Measurements from ENCODE around the gene MATN4. TPM values are rescaled to one million over a fixed set of nuclear protein-coding genes. Genes with fewer than 3 reads are reported as not detected.

The MATN4 gene
- total and polyA plus RNA-seq, 2 of the 4 experiments (the other 2 are of a cell fraction) = 0.12 TPM; not detected in 1

DNA sequence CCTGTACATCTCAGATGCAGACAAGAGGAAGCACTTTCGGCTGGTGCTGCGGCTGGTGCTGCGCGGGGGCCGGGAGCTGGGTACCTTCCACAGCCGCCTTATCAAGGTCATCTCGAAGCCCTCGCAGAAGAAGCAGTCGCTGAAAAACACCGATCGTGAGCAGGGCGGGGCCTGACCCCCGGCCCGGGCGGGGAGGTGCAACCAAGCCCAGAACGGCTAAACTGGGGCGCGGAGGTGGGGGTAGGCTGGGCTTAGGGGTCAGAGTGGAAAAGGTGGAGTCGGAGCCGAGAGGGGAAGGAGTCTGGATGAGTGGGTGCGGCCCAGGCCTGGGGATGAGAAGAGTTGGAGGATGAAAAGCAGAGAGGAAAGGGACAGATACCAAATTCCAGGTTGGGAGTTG lies 4.1 kb upstream of the MATN4 start:
- no peak overlapping the region for H3K4me2 ChIP-seq (ENCODE audit: low read depth, low read length)
- H3K56ac ChIP-seq (ENCODE audit: extremely low read depth, insufficient read depth, low read length) = no peak overlapping the region
- no peak overlapping the region for H2AK5ac ChIP-seq (ENCODE audit: low read depth, low read length)
- no peak overlapping the region for H4K5ac ChIP-seq (ENCODE audit: low read depth, low read length)
- H3K4me3 ChIP-seq (ENCODE audit: insufficient read depth, low read depth, low read length) = no peak overlapping the region
- intact Hi-C loops (cut with micrococcal nuclease) (loop anchor here (5.0 kb wide), 1 partner anchor 265 kb away; the partner anchor contains the start of gene WFDC8), in situ Hi-C loops (cut with MboI; ENCODE audit: low sequenced_read_pairs) (no loop called here), dilution Hi-C loops (cut with HindIII; ENCODE audit: low sequenced_read_pairs, unreplicated experiment) (no loop called here)
- H3K27me3 ChIP-seq (ENCODE audit: control insufficient read depth, insufficient read depth, low read length) = peaks cover 39% of the 10 kb centered on the region
- no peak overlapping the region for H3K9ac ChIP-seq (ENCODE audit: low read depth, low read length)
- BruUV-seq (replicated peaks) = no TSS peak
- DNase-seq (no peak), ATAC-seq (ENCODE audit: low read depth) (no peak)
- no peak overlapping the region for H3K14ac ChIP-seq (replicated peaks; ENCODE audit: low read depth, low read length)
- no peak overlapping the region for H2BK20ac ChIP-seq (ENCODE audit: low read depth, low read length)
- no peaks in the 10 kb centered on the region for H4K20me1 ChIP-seq (ENCODE audit: insufficient read depth, low read length)
- TF ChIP-seq ELK1 (IDR thresholded peaks at IDR 0.05; ENCODE audit: borderline replicate concordance, low read depth, low read length) (no peak), MAFK (IDR thresholded peaks at IDR 0.05; ENCODE audit: low read depth, low read length) (no peak), NFE2L2 (IDR thresholded peaks at IDR 0.05; ENCODE audit: low read depth, low read length) (no peak)
- TF ChIP-seq, protein P1, sequence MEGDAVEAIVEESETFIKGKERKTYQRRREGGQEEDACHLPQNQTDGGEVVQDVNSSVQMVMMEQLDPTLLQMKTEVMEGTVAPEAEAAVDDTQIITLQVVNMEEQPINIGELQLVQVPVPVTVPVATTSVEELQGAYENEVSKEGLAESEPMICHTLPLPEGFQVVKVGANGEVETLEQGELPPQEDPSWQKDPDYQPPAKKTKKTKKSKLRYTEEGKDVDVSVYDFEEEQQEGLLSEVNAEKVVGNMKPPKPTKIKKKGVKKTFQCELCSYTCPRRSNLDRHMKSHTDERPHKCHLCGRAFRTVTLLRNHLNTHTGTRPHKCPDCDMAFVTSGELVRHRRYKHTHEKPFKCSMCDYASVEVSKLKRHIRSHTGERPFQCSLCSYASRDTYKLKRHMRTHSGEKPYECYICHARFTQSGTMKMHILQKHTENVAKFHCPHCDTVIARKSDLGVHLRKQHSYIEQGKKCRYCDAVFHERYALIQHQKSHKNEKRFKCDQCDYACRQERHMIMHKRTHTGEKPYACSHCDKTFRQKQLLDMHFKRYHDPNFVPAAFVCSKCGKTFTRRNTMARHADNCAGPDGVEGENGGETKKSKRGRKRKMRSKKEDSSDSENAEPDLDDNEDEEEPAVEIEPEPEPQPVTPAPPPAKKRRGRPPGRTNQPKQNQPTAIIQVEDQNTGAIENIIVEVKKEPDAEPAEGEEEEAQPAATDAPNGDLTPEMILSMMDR (conservative IDR thresholded peaks at IDR 0.05; ENCODE audit: low read depth, low read length) = no peak
- no peak overlapping the region for H2BK15ac ChIP-seq (ENCODE audit: low read depth, low read length)
- H2AFZ ChIP-seq (replicated peaks; ENCODE audit: low read length, poor library complexity) = peak overlapping the region; percentile 32
- ChIA-PET CTCF (interaction anchor here (0.6 to 1.1 kb wide), 14 partner anchors 8 to 459 kb away, joined by 3 to 6 read pairs (median 3); no protein-coding TSS in a partner anchor), POLR2A (ENCODE audit: unreplicated experiment) (interaction anchor here (0.5 kb wide), 1 partner anchor 173 kb away, joined by 3 read pairs; no protein-coding TSS in a partner anchor)
- H2AK9ac ChIP-seq (replicated peaks; ENCODE audit: low read depth, low read length, poor library complexity) = no peak overlapping the region
- H3K27ac ChIP-seq (ENCODE audit: insufficient read depth, low read length) = no peak overlapping the region
- H3K4ac ChIP-seq (ENCODE audit: low read depth, low read length) = no peak overlapping the region
- no peaks in the 10 kb centered on the region for H3K36me3 ChIP-seq (ENCODE audit: control insufficient read depth, insufficient read depth, low read length)
- H4K8ac ChIP-seq (ENCODE audit: low read depth in 2 of 2, low read length in 2 of 2) = no peak overlapping the region
- no peak overlapping the region for H2BK5ac ChIP-seq (ENCODE audit: low read depth, low read length, poor library complexity, severe bottlenecking)
- no peaks in the 10 kb centered on the region for H3K9me3 ChIP-seq (ENCODE audit: control insufficient read depth, insufficient read depth, low read length)
- no peaks in the 10 kb centered on the region for H3K4me1 ChIP-seq (ENCODE audit: control insufficient read depth, insufficient read depth, low read length)
- H3K18ac ChIP-seq (ENCODE audit: low read depth, low read length) = no peak overlapping the region
- no peaks in the 10 kb centered on the region for H3K9me1 ChIP-seq (ENCODE audit: insufficient read depth, low read length)
- no peak overlapping the region for H4K91ac ChIP-seq (ENCODE audit: insufficient read depth, low read depth, low read length)
- no peak overlapping the region for H2BK120ac ChIP-seq (ENCODE audit: low read depth, low read length)
- no peaks in the 10 kb centered on the region for H3K79me1 ChIP-seq (ENCODE audit: low read depth in 1 of 2, low read length in 2 of 2)
- no peak overlapping the region for H3K23ac ChIP-seq (ENCODE audit: low read depth, low read length)
- WGBS, 2 experiments (ENCODE audit: extremely low coverage in 2 of 2, insufficient read length in 1 of 2) = 31% methylated on average over 18 of the region's 21 CpGs; no CpG with 5 or more reads in 1 of the 2 experiments

Data from IMR-90 (cell line).